ENCODE measurements around the gene LEF1. TPM values are rescaled to one million over a fixed set of nuclear protein-coding genes. Genes with fewer than 3 reads are reported as not detected.

Gene LEF1
- polyA plus RNA-seq, 1 donor (not counting 4 experiments of a cell fraction or from before 2014, with no cell fraction given) = 1.5 TPM

DNA sequence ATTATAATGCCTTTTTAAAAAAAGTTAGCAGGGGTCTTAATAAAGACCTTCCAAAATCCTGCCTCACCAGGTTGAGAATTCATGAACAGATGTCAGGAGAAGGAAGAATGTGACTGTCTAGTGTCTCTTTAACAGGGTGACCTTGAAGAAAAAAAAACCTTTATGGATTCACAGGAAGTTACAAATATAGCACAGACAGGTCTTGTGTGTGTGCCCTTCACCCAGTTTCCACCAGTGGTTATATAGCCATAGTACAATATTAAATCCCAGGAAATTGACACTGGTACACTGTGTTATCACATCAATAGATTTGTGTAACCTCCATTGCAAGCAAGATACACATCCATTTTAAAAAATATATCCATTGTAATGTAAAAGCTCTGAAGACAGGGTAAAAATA is 135.4 kb downstream of the LEF1 start:
- H3K79me2 ChIP-seq (ENCODE audit: control insufficient read depth, insufficient read depth, low read length) = no peaks in the 10 kb centered on the region
- H3K9ac ChIP-seq (ENCODE audit: control insufficient read depth, extremely low read depth, insufficient read depth, low read length) = no peak overlapping the region

DNA sequence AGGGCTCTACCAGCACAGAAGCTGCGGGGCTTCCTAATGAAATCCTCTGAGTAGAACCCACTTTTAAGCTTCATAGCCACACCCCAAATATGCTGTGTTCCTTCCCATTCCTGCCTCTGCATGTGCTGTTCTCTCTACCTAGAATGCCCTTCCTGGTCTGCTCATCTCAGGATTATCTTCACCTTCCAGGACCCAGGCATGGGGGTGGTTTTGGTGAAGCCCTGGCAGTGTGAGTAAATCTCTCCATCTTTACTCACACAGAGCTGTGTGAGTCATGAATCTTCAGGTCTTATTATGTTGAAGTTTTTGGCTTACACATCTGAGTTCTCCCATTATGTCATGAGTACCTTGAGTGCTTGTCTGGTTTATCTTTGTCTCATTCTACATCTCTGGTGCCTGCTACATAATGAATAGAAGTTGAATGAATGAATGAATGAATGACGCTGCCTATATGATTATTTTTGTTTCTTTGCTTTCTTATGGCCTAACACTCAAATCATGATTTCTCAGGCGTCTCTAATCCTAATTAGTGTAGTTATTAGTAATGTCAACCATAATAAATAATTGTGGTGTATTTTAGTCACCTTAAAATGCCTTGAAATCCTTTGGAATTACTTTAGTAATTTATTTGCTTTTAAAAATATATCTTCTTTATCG is 137.2 kb downstream of the LEF1 start:
- Histone ChIP-seq H4K20me1 (ENCODE audit: control insufficient read depth, extremely low read depth, insufficient read depth, low read length) (no peaks in the 10 kb centered on the region), H3K79me2 (ENCODE audit: control insufficient read depth, insufficient read depth, low read length) (no peaks in the 10 kb centered on the region), H3K27ac (ENCODE audit: control insufficient read depth, insufficient read depth, low read length) (no peak overlapping the region), H3K4me1 (ENCODE audit: control insufficient read depth, extremely low read depth, insufficient read depth, low read length) (no peaks in the 10 kb centered on the region), H3K9ac (ENCODE audit: control insufficient read depth, extremely low read depth, insufficient read depth, low read length) (no peak overlapping the region), H3K27me3 (ENCODE audit: control insufficient read depth, extremely low read depth, insufficient read depth, low read length) (no peaks in the 10 kb centered on the region), H3K4me3 (ENCODE audit: control insufficient read depth in 2 of 3, extremely low read depth in 1 of 3, insufficient read depth in 2 of 3, low read depth in 1 of 3, low read length in 3 of 3) (no peak overlapping the region), H2AFZ (ENCODE audit: control insufficient read depth, low read length) (no peak overlapping the region), H3K4me2 (ENCODE audit: control insufficient read depth, extremely low read depth, insufficient read depth, low read depth, low read length) (no peak overlapping the region), H3K9me1 (ENCODE audit: control insufficient read depth, extremely low read depth, insufficient read depth, low read length) (no peaks in the 10 kb centered on the region), H3K9me3 (ENCODE audit: control insufficient read depth, low read depth, low read length) (no peaks in the 10 kb centered on the region), H3K36me3 (ENCODE audit: control insufficient read depth in 2 of 2, extremely low read depth in 1 of 2, insufficient read depth in 2 of 2, low read length in 2 of 2) (peaks cover 3 to 7% of the 10 kb centered on the region in 2 experiments)
- TF ChIP-seq, protein P1, sequence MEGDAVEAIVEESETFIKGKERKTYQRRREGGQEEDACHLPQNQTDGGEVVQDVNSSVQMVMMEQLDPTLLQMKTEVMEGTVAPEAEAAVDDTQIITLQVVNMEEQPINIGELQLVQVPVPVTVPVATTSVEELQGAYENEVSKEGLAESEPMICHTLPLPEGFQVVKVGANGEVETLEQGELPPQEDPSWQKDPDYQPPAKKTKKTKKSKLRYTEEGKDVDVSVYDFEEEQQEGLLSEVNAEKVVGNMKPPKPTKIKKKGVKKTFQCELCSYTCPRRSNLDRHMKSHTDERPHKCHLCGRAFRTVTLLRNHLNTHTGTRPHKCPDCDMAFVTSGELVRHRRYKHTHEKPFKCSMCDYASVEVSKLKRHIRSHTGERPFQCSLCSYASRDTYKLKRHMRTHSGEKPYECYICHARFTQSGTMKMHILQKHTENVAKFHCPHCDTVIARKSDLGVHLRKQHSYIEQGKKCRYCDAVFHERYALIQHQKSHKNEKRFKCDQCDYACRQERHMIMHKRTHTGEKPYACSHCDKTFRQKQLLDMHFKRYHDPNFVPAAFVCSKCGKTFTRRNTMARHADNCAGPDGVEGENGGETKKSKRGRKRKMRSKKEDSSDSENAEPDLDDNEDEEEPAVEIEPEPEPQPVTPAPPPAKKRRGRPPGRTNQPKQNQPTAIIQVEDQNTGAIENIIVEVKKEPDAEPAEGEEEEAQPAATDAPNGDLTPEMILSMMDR (optimal IDR thresholded peaks at IDR 0.05 in 1 of 3, IDR thresholded peaks at IDR 0.05 in 1 of 3, conservative IDR thresholded peaks at IDR 0.05 in 1 of 3; ENCODE audit: extremely low read depth in 1 of 3, insufficient read depth in 2 of 3, low read length in 3 of 3) = no peak
- no peak for TF ChIP-seq EZH2 (IDR thresholded peaks at IDR 0.05; ENCODE audit: low read length)
- FAIRE-seq (no peak), DNase-seq (ENCODE audit: low read depth, low spot score) (no peak)
- dilution Hi-C loops (cut with MboI; ENCODE audit: extremely low pct_ligation_motif_present, low sequenced_read_pairs) = no loop called here

More for the DNA sequence above, 135.4 kb downstream of the LEF1 start:
- DNase-seq (ENCODE audit: low read depth, low spot score) = no peak
- no peaks in the 10 kb centered on the region for H4K20me1 ChIP-seq (ENCODE audit: control insufficient read depth, extremely low read depth, insufficient read depth, low read length)
- no peak for FAIRE-seq
- no peaks in the 10 kb centered on the region for H3K9me1 ChIP-seq (ENCODE audit: control insufficient read depth, extremely low read depth, insufficient read depth, low read length)
- H3K27me3 ChIP-seq (ENCODE audit: control insufficient read depth, extremely low read depth, insufficient read depth, low read length) = no peaks in the 10 kb centered on the region
- no peaks in the 10 kb centered on the region for H3K9me3 ChIP-seq (ENCODE audit: control insufficient read depth, low read depth, low read length)
- H2AFZ ChIP-seq (ENCODE audit: control insufficient read depth, low read length) = no peak overlapping the region
- no peak overlapping the region for H3K4me3 ChIP-seq (ENCODE audit: control insufficient read depth in 2 of 3, extremely low read depth in 1 of 3, insufficient read depth in 2 of 3, low read depth in 1 of 3, low read length in 3 of 3)
- H3K36me3 ChIP-seq (ENCODE audit: control insufficient read depth in 2 of 2, extremely low read depth in 1 of 2, insufficient read depth in 2 of 2, low read length in 2 of 2) = peaks cover 3 to 7% of the 10 kb centered on the region in 2 experiments
- no peak for TF ChIP-seq EZH2 (IDR thresholded peaks at IDR 0.05; ENCODE audit: low read length)
- TF ChIP-seq, protein P1 (optimal IDR thresholded peaks at IDR 0.05 in 1 of 3, IDR thresholded peaks at IDR 0.05 in 1 of 3, conservative IDR thresholded peaks at IDR 0.05 in 1 of 3; ENCODE audit: extremely low read depth in 1 of 3, insufficient read depth in 2 of 3, low read length in 3 of 3) = no peak
- dilution Hi-C loops (cut with MboI; ENCODE audit: extremely low pct_ligation_motif_present, low sequenced_read_pairs) = no loop called here
- no peak overlapping the region for H3K27ac ChIP-seq (ENCODE audit: control insufficient read depth, insufficient read depth, low read length)
- H3K4me1 ChIP-seq (ENCODE audit: control insufficient read depth, extremely low read depth, insufficient read depth, low read length) = no peaks in the 10 kb centered on the region
- H3K4me2 ChIP-seq (ENCODE audit: control insufficient read depth, extremely low read depth, insufficient read depth, low read depth, low read length) = no peak overlapping the region
